H1 (cell line): Measurements from ENCODE around the gene SEC11A. TPM values are rescaled to one million over a fixed set of nuclear protein-coding genes. Genes with fewer than 3 reads are reported as not detected.

Source experiments
- BCL11A ChIP-seq, 2 experiments: IDR thresholded peaks; one replicate each; pipeline ENCODE4 v1.6.1; 2011; ENCODE audit warnings: low read depth in 2 of 2, low read length in 2 of 2, mild to moderate bottlenecking in 2 of 2
- BRCA1 ChIP-seq: IDR thresholded peaks from 2 replicates; pipeline ENCODE4 v1.6.1; 2012; ENCODE audit warnings: low read depth, low read length, improper control_type of control experiment
- CEBPB ChIP-seq: IDR thresholded peaks from 2 replicates; pipeline ENCODE4 v1.6.1; 2012; ENCODE audit warnings: low read depth, low read length
- CHD1 ChIP-seq: IDR thresholded peaks from 2 replicates; pipeline ENCODE4 v1.6.1; 2012; ENCODE audit warnings: low read depth, low read length, improper control_type of control experiment
- CREB1 ChIP-seq: IDR thresholded peaks from 2 replicates; pipeline ENCODE4 v1.6.1; 2012; ENCODE audit warnings: inconsistent platforms
- EZH2 ChIP-seq: fragments of 200-600 bp; sonication (generic); IDR thresholded peaks from 2 replicates; pipeline ENCODE4 v1.7.1; 2012; ENCODE audit warnings: low read depth, mild to moderate bottlenecking, moderate library complexity, low read length, inconsistent platforms; ENCODE audit not compliant: severe bottlenecking
- GABPA ChIP-seq: IDR thresholded peaks from 2 replicates; pipeline ENCODE4 v1.6.1; 2011; ENCODE audit warnings: mild to moderate bottlenecking, low read length, moderate library complexity, borderline replicate concordance; ENCODE audit not compliant: insufficient read depth
- MAFK ChIP-seq: IDR thresholded peaks from 2 replicates; pipeline ENCODE4 v1.6.1; 2012; ENCODE audit warnings: low read depth, mild to moderate bottlenecking, improper control_type of control experiment, low read length
- POLR2A ChIP-seq, 2 experiments: IDR thresholded peaks; 1 replicate in 1 of 2; 2 replicates in 1 of 2; pipeline ENCODE4 v1.6.1; 2011; ENCODE audit warnings: low read depth in 2 of 2, low read length in 2 of 2, mild to moderate bottlenecking in 2 of 2; ENCODE audit errors: control extremely low read depth in 1 of 2
- RBBP5 ChIP-seq: IDR thresholded peaks from 2 replicates; pipeline ENCODE4 v1.7.1; 2012; ENCODE audit warnings: low read depth, mild to moderate bottlenecking, inconsistent platforms, low read length, moderate library complexity, borderline replicate concordance
- RNF2 ChIP-seq: fragments of 200-900, 300-1000 bp; sonication (generic); IDR thresholded peaks from 2 replicates; pipeline ENCODE4 v1.7.1; 2016; ENCODE audit warnings: borderline replicate concordance, low read depth, mild to moderate bottlenecking, antibody characterized with exemption, low read length; ENCODE audit not compliant: poor library complexity, severe bottlenecking; ENCODE audit errors: missing control alignments
- RXRA ChIP-seq: IDR thresholded peaks from 2 replicates; pipeline ENCODE4 v1.6.1; 2011; ENCODE audit warnings: low read depth, mild to moderate bottlenecking, low read length, moderate library complexity; ENCODE audit not compliant: insufficient read depth
- SAP30 ChIP-seq: fragments of 300-600 bp; sonication (generic); IDR thresholded peaks from 2 replicates; pipeline ENCODE4 v1.7.1; 2012; ENCODE audit warnings: low read length, moderate library complexity, mild to moderate bottlenecking, inconsistent platforms; ENCODE audit not compliant: insufficient read depth, insufficient replicate concordance
- SIX5 ChIP-seq: IDR thresholded peaks from 2 replicates; pipeline ENCODE4 v1.6.1; 2011; ENCODE audit warnings: mild to moderate bottlenecking, low read depth, low read length
- SP2 ChIP-seq: IDR thresholded peaks from 2 replicates; pipeline ENCODE4 v1.6.1; 2012; ENCODE audit warnings: mild to moderate bottlenecking, low read length, inconsistent platforms
- SUZ12 ChIP-seq: fragments of 200-600 bp; sonication (generic); IDR thresholded peaks from 2 replicates; pipeline ENCODE4 v1.6.1; 2012; ENCODE audit warnings: mild to moderate bottlenecking, inconsistent platforms, low read length, moderate library complexity, mixed read lengths
- TCF12 ChIP-seq: IDR thresholded peaks from 2 replicates; pipeline ENCODE4 v1.6.1; 2011; ENCODE audit warnings: low read depth, mild to moderate bottlenecking, low read length
- YY1 ChIP-seq: IDR thresholded peaks from 2 replicates; pipeline ENCODE4 v1.6.1; 2011; ENCODE audit warnings: low read depth, mild to moderate bottlenecking, low read length
- polyA plus RNA-seq, 7 experiments: library from polyadenylated mRNA; depleted of rRNA in 3 of 7; stranded (reverse) in 5 of 7; unstranded in 2 of 7; fragments of >200 nt in 5 of 7; fragments of 200-250 nt in 2 of 7; gene quantifications; 1 replicate in 5 of 7; 2 replicates in 1 of 7; 4 replicates in 1 of 7; pipeline versions ENCODE4 v1.2.1 to v1.2.3, GENCODE V29; 2011 to 2013; ENCODE audit warnings: missing spikeins in 2 of 7, mixed read lengths in 2 of 7
- total RNA-seq: library from RNA; stranded (reverse); fragmentation: NEBNext Ultra II Directional; extraction: Animal tissue kit (Norgen Biotek cat#: 25700); gene quantifications from 2 replicates; pipeline ENCODE4 v1.2.1, GENCODE V29; 2021
- TF ChIP-seq, protein P1 (sequence below): IDR thresholded peaks from 2 replicates; pipeline ENCODE4 v1.6.1; 2012; ENCODE audit warnings: inconsistent platforms

The SEC11A gene
- total and polyA plus RNA-seq, 2 of the 8 experiments (the other 6 are each of a cell fraction or from before 2014, with no cell fraction given): 268 to 316 TPM

- TF ChIP-seq CHD1: no peak
- TF ChIP-seq, protein P1, sequence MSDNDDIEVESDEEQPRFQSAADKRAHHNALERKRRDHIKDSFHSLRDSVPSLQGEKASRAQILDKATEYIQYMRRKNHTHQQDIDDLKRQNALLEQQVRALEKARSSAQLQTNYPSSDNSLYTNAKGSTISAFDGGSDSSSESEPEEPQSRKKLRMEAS: peak; percentile 5
- 0 out of 2 replicates have a peak, but pooled peaks have one; percentile 7 for TF ChIP-seq CREB1
- TF ChIP-seq MAFK: no peak
- TF ChIP-seq POLR2A (IDR thresholded peaks at IDR 0.05; ENCODE audit: control extremely low read depth in 1 of 2, low read depth in 2 of 2, low read length in 2 of 2): no peak
- TF ChIP-seq SP2: no peak
- no peak for TF ChIP-seq SIX5
- peak; percentile 68 for TF ChIP-seq SUZ12
- TF ChIP-seq BCL11A (IDR thresholded peaks at IDR 0.05; ENCODE audit: low read depth in 2 of 2, low read length in 2 of 2): no peak
- no peak for TF ChIP-seq SAP30
- TF ChIP-seq CEBPB: no peak
- TF ChIP-seq GABPA: peak; percentile 69
- TF ChIP-seq EZH2: peak; percentile 45
- peak; percentile 84 for TF ChIP-seq RBBP5
- no peak for TF ChIP-seq TCF12
- peak; percentile 31; the same call in 1 of the 2 replicates for TF ChIP-seq YY1
- TF ChIP-seq BRCA1: no peak
- TF ChIP-seq RXRA: no peak
- TF ChIP-seq RNF2: no peak
Observed at GRCh38 chr15:84633311-84634227, 82.4 kb downstream of the SEC11A start (continued).
